DND-41 (cell line): ENCODE results near the gene HOXA3.

Experiments
- CTCF ChIP-seq: IDR thresholded peaks from 2 replicates; pipeline ENCODE4 v1.5.1; 2012; ENCODE audit warnings: borderline replicate concordance, low read length, moderate library complexity, mild to moderate bottlenecking; ENCODE audit not compliant: poor library complexity, severe bottlenecking; ENCODE audit errors: extremely low read depth
- EZH2 ChIP-seq: IDR thresholded peaks from 3 replicates; pipeline ENCODE4 v1.6.1; 2012; ENCODE audit warnings: borderline replicate concordance, low read depth, mild to moderate bottlenecking, moderate library complexity, low read length, inconsistent platforms; ENCODE audit not compliant: severe bottlenecking

DNA sequence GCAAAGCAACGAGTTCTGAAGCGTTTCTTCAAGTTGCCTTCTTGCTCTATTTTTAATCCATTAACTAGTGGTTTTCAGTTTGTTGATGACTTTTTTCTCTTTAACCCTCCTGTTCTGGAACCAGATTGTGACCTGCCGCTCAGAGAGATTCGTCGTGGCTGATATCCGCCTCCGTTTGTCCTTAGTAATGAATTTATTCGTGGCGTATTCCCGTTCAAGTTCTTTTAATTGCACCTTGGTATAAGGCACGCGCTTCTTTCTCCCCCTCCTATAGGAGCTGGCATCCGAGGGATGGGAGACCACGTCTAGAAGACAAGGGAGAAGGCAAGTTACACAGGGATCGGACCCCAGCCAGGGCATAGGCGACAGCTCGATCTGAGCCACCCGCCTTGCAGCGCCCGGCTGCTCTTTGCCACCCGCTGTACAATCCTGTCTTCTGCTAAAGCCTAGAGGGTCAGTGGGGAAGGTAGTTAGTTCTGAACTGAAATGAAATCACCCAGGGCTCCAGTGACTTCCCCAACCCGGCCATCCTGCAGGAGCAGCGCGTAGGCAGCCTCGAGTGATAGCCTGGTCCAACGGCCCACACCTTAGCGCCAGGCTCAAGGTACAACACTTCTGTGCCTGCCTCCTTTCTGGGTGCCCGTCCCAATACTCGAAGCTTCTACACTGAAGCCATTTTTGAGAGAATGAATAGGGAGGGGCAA, 45.9 kb upstream of the HOXA3 start:
- no peak for TF ChIP-seq CTCF
- no peak for TF ChIP-seq EZH2
